Activated naive CD4-positive, alpha-beta T cell treated with anti-CD3 and anti-CD28 coated beads for 36 hours (primary cell): ENCODE data around the gene SLC26A4. TPM values are rescaled to one million over a fixed set of nuclear protein-coding genes. Genes with fewer than 3 reads are reported as not detected.

Source experiments
- CTCF ChIA-PET: fragments of 350-600 bp; sonication (Branson Sonifier 250); formaldehyde crosslinking; loops from one replicate; lab custom pipeline; 2021; ENCODE audit warnings: antibody characterized with exemption; lab: Charles Lee
- DNase-seq: peaks from one replicate; pipeline ENCODE4 v3.0.0-alpha.2; 2020
- H3K27ac Mint-ChIP-seq: one replicate; pipeline ENCODE4 v1.8.0; 2021; ENCODE audit warnings: mild to moderate bottlenecking, mixed read lengths
- H3K27me3 Mint-ChIP-seq: one replicate; pipeline ENCODE4 v1.8.0; 2021; ENCODE audit warnings: low read depth, mixed read lengths
- H3K36me3 Mint-ChIP-seq: one replicate; pipeline ENCODE4 v1.8.0; 2021; ENCODE audit warnings: low read depth, mixed read lengths
- H3K4me1 Mint-ChIP-seq: one replicate; pipeline ENCODE4 v1.8.0; 2021; ENCODE audit warnings: low read depth, mixed read lengths
- H3K4me3 Mint-ChIP-seq: one replicate; pipeline ENCODE4 v1.8.0; 2021; ENCODE audit warnings: mild to moderate bottlenecking, moderate library complexity, mixed read lengths
- H3K9me3 Mint-ChIP-seq: one replicate; pipeline ENCODE4 v1.8.0; 2021; ENCODE audit warnings: mixed read lengths
- intact Hi-C: fragments of 100-400 bp; cut with micrococcal nuclease; formaldehyde crosslinking; loops from one replicate; pipeline ENCODE4 v1.15.1; 2023
- total RNA-seq, 2 experiments: library from RNA; stranded (reverse); gene quantifications; one replicate each; pipeline ENCODE4 v1.2.3, GENCODE V29; 2021

The SLC26A4 gene
- total RNA-seq, 2 experiments from 2014 or later, result 0.74 to 1.3 TPM

GRCh38 chr7:107661865-107662379 is 1.3 kb downstream of the SLC26A4 start:
- intact Hi-C loops, result loop anchor here (1.0 kb wide), 1 partner anchor 199 kb away; no protein-coding TSS in a partner anchor
- Mint-ChIP-seq H3K4me1 (peaks cover 26% of the 10 kb centered on the region), H3K27ac (no peak overlapping the region), H3K9me3 (no peaks in the 10 kb centered on the region), H3K36me3 (no peaks in the 10 kb centered on the region), H3K4me3 (peak overlapping the region; percentile 86), H3K27me3 (peaks cover 29% of the 10 kb centered on the region)
- CTCF ChIA-PET, result interaction anchor here (0.6 to 1.5 kb wide), 8 partner anchors 15 to 515 kb away, joined by 3 to 6 read pairs (median 3); partner anchors contain the start of gene BCAP29
- no peak for DNase-seq

- peaks cover 29% of the 10 kb centered on the region for H3K27me3 Mint-ChIP-seq
- H3K27ac Mint-ChIP-seq, result no peak overlapping the region
- H3K4me1 Mint-ChIP-seq, result peaks cover 26% of the 10 kb centered on the region
- no peak for DNase-seq
- H3K4me3 Mint-ChIP-seq, result no peak overlapping the region
- no peaks in the 10 kb centered on the region for H3K36me3 Mint-ChIP-seq
- CTCF ChIA-PET, result no interaction called here
- no peaks in the 10 kb centered on the region for H3K9me3 Mint-ChIP-seq
- intact Hi-C loops, result no loop called here
Observed at GRCh38 chr7:107663196-107663595, 2.6 kb downstream of the SLC26A4 start.

DNA sequence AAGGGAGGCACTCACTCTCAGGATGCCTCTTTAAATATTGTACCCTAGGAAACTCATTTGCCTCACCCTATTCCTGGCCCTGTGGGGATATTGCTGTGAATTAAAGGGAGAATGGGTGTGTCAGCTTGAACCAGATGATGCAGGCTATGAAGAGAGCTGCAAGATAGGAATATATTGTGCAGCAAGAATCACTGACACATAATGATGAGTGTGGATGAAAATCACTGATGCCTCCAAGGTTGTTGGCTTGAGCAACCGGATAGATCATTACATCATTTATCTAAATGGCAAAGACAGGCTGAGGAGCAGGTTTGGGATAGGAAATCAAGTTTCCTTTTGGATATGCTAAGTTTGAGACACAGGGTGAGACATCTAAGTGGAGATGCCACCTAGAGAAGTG is 6.2 kb downstream of the SLC26A4 start:
- no peak for DNase-seq
- Mint-ChIP-seq H3K4me3 (no peak overlapping the region), H3K36me3 (no peaks in the 10 kb centered on the region), H3K27ac (no peak overlapping the region), H3K4me1 (peaks cover 6% of the 10 kb centered on the region), H3K9me3 (no peaks in the 10 kb centered on the region), H3K27me3 (peaks cover 22% of the 10 kb centered on the region)
- intact Hi-C loops, result no loop called here
- CTCF ChIA-PET, result no interaction called here

- Mint-ChIP-seq H3K36me3 (no peaks in the 10 kb centered on the region), H3K27ac (no peak overlapping the region), H3K4me3 (no peak overlapping the region), H3K27me3 (peaks cover 17% of the 10 kb centered on the region), H3K4me1 (peaks cover 6% of the 10 kb centered on the region), H3K9me3 (no peaks in the 10 kb centered on the region)
- intact Hi-C loops, result no loop called here
- CTCF ChIA-PET, result no interaction called here
- DNase-seq, result no peak
Observed at GRCh38 chr7:107667341-107667740, 6.7 kb downstream of the SLC26A4 start.

- peaks cover 6% of the 10 kb centered on the region for H3K4me1 Mint-ChIP-seq
- no peaks in the 10 kb centered on the region for H3K36me3 Mint-ChIP-seq
- CTCF ChIA-PET, result no interaction called here
- H3K9me3 Mint-ChIP-seq, result no peaks in the 10 kb centered on the region
- H3K27me3 Mint-ChIP-seq, result peaks cover 15% of the 10 kb centered on the region
- no peak overlapping the region for H3K4me3 Mint-ChIP-seq
- no peak overlapping the region for H3K27ac Mint-ChIP-seq
- DNase-seq, result no peak
- intact Hi-C loops, result no loop called here
Observed at GRCh38 chr7:107668296-107668695, 7.7 kb downstream of the SLC26A4 start.

DNA sequence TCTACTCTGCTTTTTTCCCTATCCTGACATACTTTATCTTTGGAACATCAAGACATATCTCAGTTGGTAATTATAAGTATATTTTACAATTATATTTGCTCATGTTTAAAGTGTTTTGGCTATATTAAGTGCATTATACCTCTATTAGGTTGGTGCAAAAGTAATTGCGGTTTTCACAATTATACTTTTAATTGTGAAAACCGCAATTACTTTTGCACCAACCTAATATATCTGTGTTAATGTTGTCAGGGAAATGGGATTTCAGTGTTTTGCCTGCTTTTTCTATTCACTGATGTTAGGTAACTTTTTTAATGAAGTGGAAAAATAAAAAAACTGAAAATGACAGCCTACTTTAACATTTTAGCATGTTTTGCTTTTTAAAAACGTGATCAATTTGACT is 11.6 kb downstream of the SLC26A4 start:
- intact Hi-C loops, result loop anchor here (5.0 kb wide), 1 partner anchor 35 kb away; no protein-coding TSS in a partner anchor
- H3K27me3 Mint-ChIP-seq, result peaks cover 6% of the 10 kb centered on the region
- H3K9me3 Mint-ChIP-seq, result no peaks in the 10 kb centered on the region
- H3K4me3 Mint-ChIP-seq, result no peak overlapping the region
- CTCF ChIA-PET, result no interaction called here
- no peak for DNase-seq
- no peak overlapping the region for H3K27ac Mint-ChIP-seq
- H3K36me3 Mint-ChIP-seq, result no peaks in the 10 kb centered on the region
- H3K4me1 Mint-ChIP-seq, result peaks cover 6% of the 10 kb centered on the region

- no peaks in the 10 kb centered on the region for H3K9me3 Mint-ChIP-seq
- H3K27ac Mint-ChIP-seq, result no peak overlapping the region
- H3K27me3 Mint-ChIP-seq, result peaks cover 4% of the 10 kb centered on the region
- H3K4me1 Mint-ChIP-seq, result peaks cover 10% of the 10 kb centered on the region
- no peak for DNase-seq
- CTCF ChIA-PET, result interaction anchor here (0.5 to 1.5 kb wide), 2 partner anchors 15 to 22 kb away, joined by 3 to 4 read pairs; no protein-coding TSS in a partner anchor
- intact Hi-C loops, result no loop called here
- H3K36me3 Mint-ChIP-seq, result no peaks in the 10 kb centered on the region
- H3K4me3 Mint-ChIP-seq, result no peak overlapping the region
Observed at GRCh38 chr7:107676249-107676648, 15.6 kb downstream of the SLC26A4 start.

- intact Hi-C loops, result no loop called here
- CTCF ChIA-PET, result no interaction called here
- Mint-ChIP-seq H3K4me3 (no peak overlapping the region), H3K27me3 (no peaks in the 10 kb centered on the region), H3K9me3 (no peaks in the 10 kb centered on the region), H3K27ac (no peak overlapping the region), H3K4me1 (peaks cover 10% of the 10 kb centered on the region), H3K36me3 (no peaks in the 10 kb centered on the region)
- no peak for DNase-seq
Observed at GRCh38 chr7:107678110-107678753, 17.6 kb downstream of the SLC26A4 start.

DNA sequence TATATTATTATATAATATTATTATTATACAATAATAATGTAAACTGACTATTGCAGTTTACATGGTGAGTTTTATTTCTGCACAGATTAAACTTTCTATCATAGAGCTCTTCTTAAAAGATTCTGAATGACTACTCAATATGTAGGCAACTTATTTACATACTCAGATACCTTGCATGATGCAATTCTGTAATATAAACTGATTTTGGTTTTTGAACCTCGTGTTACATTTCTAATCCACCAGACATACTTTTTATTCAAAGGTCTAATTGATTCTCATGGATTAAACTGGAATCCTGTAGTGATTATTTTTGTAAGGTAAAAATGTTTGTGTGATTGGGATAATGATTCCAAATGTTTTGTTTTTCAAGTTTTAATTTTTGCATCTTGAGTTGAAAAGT is 19.9 kb downstream of the SLC26A4 start:
- intact Hi-C loops, result no loop called here
- H3K4me3 Mint-ChIP-seq, result no peak overlapping the region
- CTCF ChIA-PET, result interaction anchor here (1.2 kb wide), 1 partner anchor 63 kb away, joined by 3 read pairs; the partner anchor contains the start of gene CBLL1
- H3K27me3 Mint-ChIP-seq, result no peaks in the 10 kb centered on the region
- no peaks in the 10 kb centered on the region for H3K9me3 Mint-ChIP-seq
- DNase-seq, result no peak
- H3K27ac Mint-ChIP-seq, result no peak overlapping the region
- no peaks in the 10 kb centered on the region for H3K36me3 Mint-ChIP-seq
- H3K4me1 Mint-ChIP-seq, result peaks cover 10% of the 10 kb centered on the region

DNA sequence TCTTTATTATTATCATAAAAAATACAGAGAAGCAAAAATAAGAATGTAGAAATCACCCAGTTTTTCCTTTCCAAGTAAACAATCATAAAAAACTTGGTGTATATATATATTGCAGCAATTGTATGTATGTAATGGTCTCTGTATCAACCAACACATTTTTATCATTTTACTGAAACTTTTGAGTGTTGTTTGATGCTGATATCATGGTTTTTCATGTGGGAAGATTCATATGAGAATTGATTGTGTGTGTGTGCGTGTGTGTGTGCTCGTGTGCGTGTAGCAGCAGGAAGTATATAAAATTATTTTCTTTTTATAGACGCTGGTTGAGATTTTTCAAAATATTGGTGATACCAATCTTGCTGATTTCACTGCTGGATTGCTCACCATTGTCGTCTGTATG is 22.3 kb downstream of the SLC26A4 start:
- CTCF ChIA-PET, result no interaction called here
- Mint-ChIP-seq H3K4me1 (peaks cover 10% of the 10 kb centered on the region), H3K27ac (no peak overlapping the region), H3K36me3 (no peaks in the 10 kb centered on the region), H3K9me3 (no peaks in the 10 kb centered on the region), H3K27me3 (no peaks in the 10 kb centered on the region), H3K4me3 (no peak overlapping the region)
- intact Hi-C loops, result no loop called here
- no peak for DNase-seq

GRCh38 chr7:107684287-107684686 is 23.7 kb downstream of the SLC26A4 start:
- intact Hi-C loops, result no loop called here
- Mint-ChIP-seq H3K27ac (no peak overlapping the region), H3K4me1 (no peaks in the 10 kb centered on the region), H3K36me3 (no peaks in the 10 kb centered on the region), H3K4me3 (no peak overlapping the region), H3K9me3 (no peaks in the 10 kb centered on the region), H3K27me3 (no peaks in the 10 kb centered on the region)
- CTCF ChIA-PET, result no interaction called here
- DNase-seq, result no peak

DNA sequence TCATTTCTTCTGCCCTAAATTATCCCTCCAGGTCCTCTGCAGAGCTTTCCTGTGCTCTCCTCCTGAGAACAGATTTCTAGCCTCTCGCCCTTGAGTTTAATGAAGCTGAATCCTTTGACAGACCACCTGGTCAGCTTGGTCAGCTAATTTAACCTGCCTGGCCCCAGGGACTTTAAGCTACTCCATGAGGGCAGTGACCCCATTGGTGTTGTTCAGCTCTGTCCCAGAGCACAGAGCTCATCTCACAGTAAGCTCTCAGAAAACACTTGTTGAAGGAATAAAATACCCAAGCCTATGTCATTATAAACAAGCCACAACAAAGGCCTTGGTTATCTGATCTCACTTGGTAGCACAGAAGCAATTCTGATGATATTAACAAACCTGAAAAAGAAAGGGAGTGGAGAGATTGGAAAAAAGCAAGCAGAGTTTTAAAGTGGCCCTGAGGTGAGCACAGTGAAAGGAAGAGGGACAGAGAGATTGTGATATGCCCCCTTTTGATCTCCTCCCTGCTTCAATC is 24.4 kb downstream of the SLC26A4 start:
- Mint-ChIP-seq H3K27ac (no peak overlapping the region), H3K4me1 (no peaks in the 10 kb centered on the region), H3K4me3 (no peak overlapping the region), H3K9me3 (no peaks in the 10 kb centered on the region), H3K36me3 (no peaks in the 10 kb centered on the region), H3K27me3 (peaks cover 1% of the 10 kb centered on the region)
- CTCF ChIA-PET, result no interaction called here
- no peak for DNase-seq
- intact Hi-C loops, result no loop called here
